Measurements from ENCODE around the gene CCDC6. TPM values are rescaled to one million over a fixed set of nuclear protein-coding genes. Genes with fewer than 3 reads are reported as not detected.
A peak's percentile ranks its signal among the peaks of the same experiment; 100 is the strongest.

The CCDC6 gene
- total RNA-seq, 1 donor from 2014 or later: 55.4 TPM

DNA sequence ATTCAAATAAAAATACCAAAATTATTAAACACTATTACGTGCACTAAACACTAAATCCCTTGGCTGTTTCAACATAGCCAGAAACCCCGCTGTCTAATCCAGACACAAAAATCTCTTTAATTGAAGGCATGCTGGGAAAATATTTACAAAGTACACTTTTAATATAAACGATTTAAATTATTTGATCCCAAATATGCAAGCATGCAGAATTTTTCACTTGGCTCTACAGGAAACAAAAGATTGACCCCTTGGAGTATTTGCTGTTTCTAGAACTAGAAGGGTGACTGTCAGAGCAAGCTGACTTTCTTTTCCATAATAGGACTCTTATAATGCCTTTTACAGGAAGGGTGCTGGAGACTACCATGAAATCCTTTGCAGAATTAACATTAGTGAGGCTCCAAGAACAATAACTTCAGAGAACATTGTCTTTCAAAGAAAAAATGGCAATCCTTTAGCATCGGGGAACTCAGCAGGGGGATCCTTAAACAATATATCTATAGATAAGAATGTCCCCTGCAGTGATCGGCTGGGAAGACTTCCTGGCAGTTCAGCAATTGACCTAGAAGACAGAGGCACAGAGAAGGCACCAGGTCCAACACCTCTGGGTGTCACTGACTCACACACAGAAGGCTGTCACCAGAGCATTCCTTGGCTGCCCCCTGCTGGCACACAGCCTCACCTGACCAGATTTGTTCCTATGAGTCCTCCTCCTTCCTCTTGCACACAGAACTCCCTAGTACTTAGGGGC lies 97.3 kb downstream of the CCDC6 start:
- H3K27ac Mint-ChIP-seq: no peak overlapping the region

GRCh38 chr10:59807629-59808620 lies 98.4 kb downstream of the CCDC6 start:
- Mint-ChIP-seq H3K4me3 (no peak overlapping the region), H3K27me3 (no peaks in the 10 kb centered on the region), H3K4me1 (ENCODE audit: unreplicated experiment) (peaks cover 6% of the 10 kb centered on the region), H3K36me3 (peaks cover 57% of the 10 kb centered on the region), H3K27ac (no peak overlapping the region), H3K9me3 (no peaks in the 10 kb centered on the region)
- TF ChIP-seq, protein P1, sequence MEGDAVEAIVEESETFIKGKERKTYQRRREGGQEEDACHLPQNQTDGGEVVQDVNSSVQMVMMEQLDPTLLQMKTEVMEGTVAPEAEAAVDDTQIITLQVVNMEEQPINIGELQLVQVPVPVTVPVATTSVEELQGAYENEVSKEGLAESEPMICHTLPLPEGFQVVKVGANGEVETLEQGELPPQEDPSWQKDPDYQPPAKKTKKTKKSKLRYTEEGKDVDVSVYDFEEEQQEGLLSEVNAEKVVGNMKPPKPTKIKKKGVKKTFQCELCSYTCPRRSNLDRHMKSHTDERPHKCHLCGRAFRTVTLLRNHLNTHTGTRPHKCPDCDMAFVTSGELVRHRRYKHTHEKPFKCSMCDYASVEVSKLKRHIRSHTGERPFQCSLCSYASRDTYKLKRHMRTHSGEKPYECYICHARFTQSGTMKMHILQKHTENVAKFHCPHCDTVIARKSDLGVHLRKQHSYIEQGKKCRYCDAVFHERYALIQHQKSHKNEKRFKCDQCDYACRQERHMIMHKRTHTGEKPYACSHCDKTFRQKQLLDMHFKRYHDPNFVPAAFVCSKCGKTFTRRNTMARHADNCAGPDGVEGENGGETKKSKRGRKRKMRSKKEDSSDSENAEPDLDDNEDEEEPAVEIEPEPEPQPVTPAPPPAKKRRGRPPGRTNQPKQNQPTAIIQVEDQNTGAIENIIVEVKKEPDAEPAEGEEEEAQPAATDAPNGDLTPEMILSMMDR (conservative IDR thresholded peaks at IDR 0.05): no peak
- no peak for DNase-seq (ENCODE audit: extremely low spot score, unreplicated experiment)

More for the DNA sequence above, 97.3 kb downstream of the CCDC6 start:
- Mint-ChIP-seq H3K9me3 (no peaks in the 10 kb centered on the region), H3K4me3 (no peak overlapping the region), H3K27me3 (no peaks in the 10 kb centered on the region), H3K4me1 (ENCODE audit: unreplicated experiment) (peaks cover 15% of the 10 kb centered on the region), H3K36me3 (peaks cover 52% of the 10 kb centered on the region)
- TF ChIP-seq, protein P1 (conservative IDR thresholded peaks at IDR 0.05): peak; percentile 79
- DNase-seq (ENCODE audit: extremely low spot score, unreplicated experiment): no peak

- H3K36me3 Mint-ChIP-seq: peaks cover 61% of the 10 kb centered on the region
- H3K4me3 Mint-ChIP-seq: no peak overlapping the region
- TF ChIP-seq, protein P1 (conservative IDR thresholded peaks at IDR 0.05): peak; percentile 72
- no peaks in the 10 kb centered on the region for H3K27me3 Mint-ChIP-seq
- no peak for DNase-seq (ENCODE audit: extremely low spot score, unreplicated experiment)
- H3K27ac Mint-ChIP-seq: peak overlapping the region; percentile 49
- H3K4me1 Mint-ChIP-seq (ENCODE audit: unreplicated experiment): peaks cover 10% of the 10 kb centered on the region
- H3K9me3 Mint-ChIP-seq: no peaks in the 10 kb centered on the region
Measured at GRCh38 chr10:59805014-59805413, 101.3 kb downstream of the CCDC6 start.

- peaks cover 7% of the 10 kb centered on the region for H3K4me1 Mint-ChIP-seq (ENCODE audit: unreplicated experiment)
- H3K27me3 Mint-ChIP-seq: no peaks in the 10 kb centered on the region
- no peak overlapping the region for H3K27ac Mint-ChIP-seq
- no peak for DNase-seq (ENCODE audit: extremely low spot score, unreplicated experiment)
- no peaks in the 10 kb centered on the region for H3K9me3 Mint-ChIP-seq
- TF ChIP-seq, protein P1 (conservative IDR thresholded peaks at IDR 0.05): no peak
- H3K36me3 Mint-ChIP-seq: peaks cover 62% of the 10 kb centered on the region
- no peak overlapping the region for H3K4me3 Mint-ChIP-seq
Measured at GRCh38 chr10:59804220-59804619, 102.1 kb downstream of the CCDC6 start.

DNA sequence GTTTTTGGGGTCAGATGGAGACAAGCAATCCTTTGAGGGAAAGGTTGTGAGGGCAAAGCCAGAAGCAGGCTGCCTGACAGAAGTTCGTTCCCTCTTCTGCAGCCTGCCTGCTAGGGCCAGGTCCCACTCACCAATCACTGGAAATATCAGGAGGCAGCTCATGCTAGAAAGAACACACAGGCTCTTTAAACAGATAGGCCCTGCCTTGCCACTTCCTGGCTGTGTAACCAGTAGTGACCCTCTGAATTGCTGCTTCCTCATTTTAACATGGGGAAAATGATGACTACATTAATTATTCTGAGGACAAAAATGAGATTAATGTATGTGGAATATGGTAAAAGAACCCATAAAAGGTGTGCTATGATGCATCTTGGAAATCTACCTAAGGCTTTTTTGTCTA lies 102.6 kb downstream of the CCDC6 start:
- Mint-ChIP-seq H3K9me3 (no peaks in the 10 kb centered on the region), H3K36me3 (peaks cover 61% of the 10 kb centered on the region), H3K4me1 (ENCODE audit: unreplicated experiment) (peaks cover 4% of the 10 kb centered on the region), H3K27ac (no peak overlapping the region), H3K27me3 (no peaks in the 10 kb centered on the region), H3K4me3 (no peak overlapping the region)
- TF ChIP-seq, protein P1 (conservative IDR thresholded peaks at IDR 0.05): no peak
- DNase-seq (ENCODE audit: extremely low spot score, unreplicated experiment): no peak

All from type B pancreatic cell (in vitro differentiated cells).